ENCODE results near the gene MAPKAPK2. TPM values are rescaled to one million over a fixed set of nuclear protein-coding genes. Genes with fewer than 3 reads are reported as not detected.
A peak's percentile ranks its signal among the peaks of the same experiment; 100 is the strongest.

MAPKAPK2 gene
- total RNA-seq, 1 donor from 2014 or later, result 62.4 TPM

DNA sequence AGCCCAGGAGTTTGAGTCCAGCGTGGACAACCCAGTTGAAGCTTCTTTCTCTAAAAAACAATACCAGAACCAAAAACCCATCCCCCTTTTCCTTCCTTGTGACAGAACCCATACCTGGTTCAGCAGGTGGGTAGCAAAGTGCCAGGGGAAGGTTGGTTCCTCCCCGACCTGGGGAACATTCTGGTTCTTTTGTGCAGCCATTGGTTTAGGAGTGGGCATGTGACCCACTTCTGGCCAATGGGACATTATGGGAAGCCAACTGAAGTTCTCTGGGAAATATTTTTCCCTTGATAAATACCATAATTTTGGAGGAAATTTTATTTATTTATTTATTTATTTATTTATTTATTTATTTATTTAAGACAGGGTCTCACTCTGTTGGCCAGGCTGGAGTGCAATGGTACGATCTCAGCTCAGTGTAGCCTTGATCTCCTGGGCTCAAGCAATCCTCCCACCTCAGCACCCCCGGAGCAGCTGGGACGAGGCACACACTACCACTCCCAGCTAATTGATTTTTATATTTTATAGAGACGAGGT, 15.8 kb upstream of the MAPKAPK2 start:
- no peak for DNase-seq (ENCODE audit: extremely low spot score, unreplicated experiment)
- H3K27ac Mint-ChIP-seq (ENCODE audit: unreplicated experiment), result no peak overlapping the region
- H3K4me1 Mint-ChIP-seq (ENCODE audit: unreplicated experiment), result peaks cover 2% of the 10 kb centered on the region
- H3K27me3 Mint-ChIP-seq (ENCODE audit: unreplicated experiment), result peaks cover 45% of the 10 kb centered on the region
- no peak for TF ChIP-seq CTCF (IDR thresholded peaks at IDR 0.05)
- H3K9me3 Mint-ChIP-seq (ENCODE audit: unreplicated experiment), result no peaks in the 10 kb centered on the region
- no peak overlapping the region for H3K4me3 Mint-ChIP-seq (ENCODE audit: unreplicated experiment)
- H3K36me3 Mint-ChIP-seq (ENCODE audit: unreplicated experiment), result no peaks in the 10 kb centered on the region

- Mint-ChIP-seq H3K9me3 (ENCODE audit: unreplicated experiment) (no peaks in the 10 kb centered on the region), H3K4me3 (ENCODE audit: unreplicated experiment) (no peak overlapping the region), H3K36me3 (ENCODE audit: unreplicated experiment) (no peaks in the 10 kb centered on the region), H3K27ac (ENCODE audit: unreplicated experiment) (no peak overlapping the region), H3K27me3 (ENCODE audit: unreplicated experiment) (peaks cover 20% of the 10 kb centered on the region), H3K4me1 (ENCODE audit: unreplicated experiment) (peaks cover 17% of the 10 kb centered on the region)
- DNase-seq (ENCODE audit: extremely low spot score, unreplicated experiment), result no peak
- no peak for TF ChIP-seq CTCF (IDR thresholded peaks at IDR 0.05)
These were observed 12.6 kb upstream of the MAPKAPK2 start for GRCh38 chr1:206672011-206672688.

- H3K27ac Mint-ChIP-seq (ENCODE audit: unreplicated experiment), result no peak overlapping the region
- no peaks in the 10 kb centered on the region for H3K36me3 Mint-ChIP-seq (ENCODE audit: unreplicated experiment)
- TF ChIP-seq CTCF (IDR thresholded peaks at IDR 0.05), result no peak
- no peak for DNase-seq (ENCODE audit: extremely low spot score, unreplicated experiment)
- H3K4me1 Mint-ChIP-seq (ENCODE audit: unreplicated experiment), result peaks cover 17% of the 10 kb centered on the region
- no peak overlapping the region for H3K4me3 Mint-ChIP-seq (ENCODE audit: unreplicated experiment)
- no peaks in the 10 kb centered on the region for H3K9me3 Mint-ChIP-seq (ENCODE audit: unreplicated experiment)
- peaks cover 14% of the 10 kb centered on the region for H3K27me3 Mint-ChIP-seq (ENCODE audit: unreplicated experiment)
These were observed 11.6 kb upstream of the MAPKAPK2 start for GRCh38 chr1:206672844-206673758.

- peaks cover 17% of the 10 kb centered on the region for H3K4me1 Mint-ChIP-seq (ENCODE audit: unreplicated experiment)
- no peaks in the 10 kb centered on the region for H3K9me3 Mint-ChIP-seq (ENCODE audit: unreplicated experiment)
- H3K27ac Mint-ChIP-seq (ENCODE audit: unreplicated experiment), result peak overlapping the region; percentile 84
- H3K27me3 Mint-ChIP-seq (ENCODE audit: unreplicated experiment), result peaks cover 12% of the 10 kb centered on the region
- DNase-seq (ENCODE audit: extremely low spot score, unreplicated experiment), result no peak
- no peak overlapping the region for H3K4me3 Mint-ChIP-seq (ENCODE audit: unreplicated experiment)
- no peak for TF ChIP-seq CTCF (IDR thresholded peaks at IDR 0.05)
- peaks cover 2% of the 10 kb centered on the region for H3K36me3 Mint-ChIP-seq (ENCODE audit: unreplicated experiment)
These were observed 10.5 kb upstream of the MAPKAPK2 start for GRCh38 chr1:206674236-206674635.

- Mint-ChIP-seq H3K27ac (ENCODE audit: unreplicated experiment) (peak overlapping the region; percentile 84), H3K4me3 (ENCODE audit: unreplicated experiment) (no peak overlapping the region), H3K9me3 (ENCODE audit: unreplicated experiment) (no peaks in the 10 kb centered on the region), H3K4me1 (ENCODE audit: unreplicated experiment) (peaks cover 17% of the 10 kb centered on the region), H3K27me3 (ENCODE audit: unreplicated experiment) (peaks cover 10% of the 10 kb centered on the region), H3K36me3 (ENCODE audit: unreplicated experiment) (peaks cover 2% of the 10 kb centered on the region)
- DNase-seq (ENCODE audit: extremely low spot score, unreplicated experiment), result no peak
- TF ChIP-seq CTCF (IDR thresholded peaks at IDR 0.05), result no peak
These were observed 9.9 kb upstream of the MAPKAPK2 start for GRCh38 chr1:206674745-206675175.
